H1 (cell line): ENCODE data around the gene CHPT1. TPM values are rescaled to one million over a fixed set of nuclear protein-coding genes. Genes with fewer than 3 reads are reported as not detected.

Experiments
- CTCF ChIA-PET: fragments of 300-600 bp; sonication (Branson Sonifier 250); formaldehyde crosslinking; loops from one replicate; lab custom pipeline; 2021; ENCODE audit not compliant: partially characterized antibody; lab: Charles Lee
- POLR2A ChIA-PET: fragments of 300-600 bp; sonication (Branson Sonifier 250); formaldehyde crosslinking; loops from one replicate; lab custom pipeline; 2021; ENCODE audit warnings: inconsistent platforms; ENCODE audit not compliant: partially characterized antibody; lab: Charles Lee
- DNase-seq, 2 experiments: peaks; one replicate each; pipeline versions ENCODE4 v3.0.0 to v3.0.0-alpha.2; 2010 to 2022; ENCODE audit warnings: low spot score in 2 of 2, low read depth in 1 of 2, mixed read lengths in 1 of 2
- FAIRE-seq: peaks from 2 replicates; lab custom pipeline; 2011; peaks lifted over from hg19 to GRCh38; lab: Jason Lieb, UNC
- H2AFZ ChIP-seq: 2 replicates; pipeline ENCODE4 v1.8.1; 2012; ENCODE audit warnings: low read length, inconsistent platforms
- H2AK5ac ChIP-seq: 2 replicates; pipeline ENCODE4 v1.6.1; 2013; ENCODE audit warnings: low read depth, low read length
- H2BK120ac ChIP-seq: replicated peaks from 2 replicates; pipeline ENCODE3; 2013; ENCODE audit warnings: low read depth, low read length, inconsistent platforms
- H2BK12ac ChIP-seq: 2 replicates; pipeline ENCODE4 v1.6.1; 2013; ENCODE audit warnings: low read depth, low read length
- H2BK15ac ChIP-seq: 2 replicates; pipeline ENCODE4 v1.6.1; 2013; ENCODE audit warnings: low read length
- H2BK20ac ChIP-seq: 2 replicates; pipeline ENCODE4 v1.6.1; 2013; ENCODE audit warnings: low read length
- H2BK5ac ChIP-seq: 2 replicates; pipeline ENCODE4 v1.6.1; 2013; ENCODE audit warnings: low read depth, low read length
- H3K14ac ChIP-seq: 2 replicates; pipeline ENCODE4 v1.6.1; 2013; ENCODE audit warnings: inconsistent platforms; ENCODE audit not compliant: insufficient read length
- H3K18ac ChIP-seq: 2 replicates; pipeline ENCODE4 v1.6.1; 2013; ENCODE audit warnings: low read length; ENCODE audit errors: extremely low read depth
- H3K23ac ChIP-seq: 2 replicates; pipeline ENCODE4 v1.6.1; 2013; ENCODE audit warnings: inconsistent platforms; ENCODE audit not compliant: insufficient read length
- H3K23me2 ChIP-seq: 2 replicates; pipeline ENCODE4 v1.6.1; 2013; ENCODE audit warnings: low read depth, low read length
- H3K27ac ChIP-seq: 2 replicates; pipeline ENCODE4 v1.6.1; 2011; ENCODE audit warnings: low read depth, low read length, inconsistent platforms
- H3K27me3 ChIP-seq, 4 experiments: replicated peaks in 1 of 4; 1 replicate in 1 of 4; 2 replicates in 3 of 4; pipeline versions ENCODE4 v1.6.1 to v1.8.1; 2011 to 2013; ENCODE audit warnings: low read length in 3 of 4, mild to moderate bottlenecking in 3 of 4, inconsistent platforms in 2 of 4, mixed read lengths in 2 of 4, moderate library complexity in 1 of 4; ENCODE audit not compliant: control insufficient read depth in 3 of 4, insufficient read depth in 3 of 4; ENCODE audit errors: extremely low read depth in 1 of 4
- H3K36me3 ChIP-seq, 4 experiments: 2 replicates each; pipeline versions ENCODE4 v1.6.1 to v1.8.1; 2011 to 2013; ENCODE audit warnings: mild to moderate bottlenecking in 4 of 4, low read length in 3 of 4, moderate library complexity in 2 of 4, control low read depth in 1 of 4, inconsistent platforms in 1 of 4; ENCODE audit not compliant: insufficient read depth in 4 of 4, control insufficient read depth in 2 of 4
- H3K4ac ChIP-seq: replicated peaks from 2 replicates; pipeline ENCODE3; 2013; ENCODE audit warnings: low read length, low read depth, mixed read lengths, inconsistent platforms; ENCODE audit not compliant: insufficient read length
- H3K4me1 ChIP-seq, 4 experiments: replicated peaks in 1 of 4; 1 replicate in 1 of 4; 2 replicates in 3 of 4; pipeline versions ENCODE4 v1.6.1 to v1.8.1; 2011 to 2013; ENCODE audit warnings: low read length in 3 of 4, inconsistent platforms in 2 of 4, mixed read lengths in 1 of 4; ENCODE audit not compliant: insufficient read depth in 4 of 4, control insufficient read depth in 3 of 4
- H3K4me2 ChIP-seq, 2 experiments: 2 replicates each; pipeline versions ENCODE4 v1.6.1 to v1.8.1; 2011 to 2013; ENCODE audit warnings: low read depth in 2 of 2, low read length in 2 of 2, control low read depth in 1 of 2, inconsistent platforms in 1 of 2, mild to moderate bottlenecking in 1 of 2; ENCODE audit not compliant: insufficient read depth in 1 of 2
- H3K4me3 ChIP-seq, 4 experiments: fragments of 200-600, 300-600 bp in 1 of 4; sonication (generic), shearing (Covaris generic), sonication (Bioruptor Twin) in 1 of 4; 2 replicates each; pipeline versions ENCODE4 v1.5.1 to v1.8.1; 2011 to 2016; ENCODE audit warnings: low read length in 4 of 4, low read depth in 3 of 4, control low read depth in 2 of 4, inconsistent platforms in 2 of 4, mild to moderate bottlenecking in 2 of 4, mixed read lengths in 1 of 4, moderate library complexity in 1 of 4; ENCODE audit not compliant: insufficient read depth in 2 of 4; ENCODE audit errors: extremely low read depth in 1 of 4
- H3K56ac ChIP-seq: replicated peaks from 2 replicates; pipeline ENCODE3; 2013; ENCODE audit warnings: low read depth, mild to moderate bottlenecking, mixed read lengths, low read length, inconsistent platforms; ENCODE audit not compliant: insufficient read length
- H3K79me1 ChIP-seq: 2 replicates; pipeline ENCODE4 v1.6.1; 2013; ENCODE audit warnings: low read depth, low read length, control low read depth
- H3K79me2 ChIP-seq, 2 experiments: 2 replicates each; pipeline versions ENCODE4 v1.6.1 to v1.8.1; 2012 to 2013; ENCODE audit warnings: low read length in 2 of 2, mild to moderate bottlenecking in 2 of 2, inconsistent platforms in 1 of 2; ENCODE audit not compliant: insufficient read depth in 2 of 2, control insufficient read depth in 1 of 2
- H3K9ac ChIP-seq, 4 experiments: replicated peaks in 1 of 4; 1 replicate in 1 of 4; 2 replicates in 3 of 4; pipeline versions ENCODE4 v1.6.1 to v1.8.1; 2011 to 2013; ENCODE audit warnings: low read depth in 3 of 4, low read length in 3 of 4, control low read depth in 2 of 4, mild to moderate bottlenecking in 2 of 4, moderate library complexity in 2 of 4, inconsistent platforms in 1 of 4; ENCODE audit errors: extremely low read depth in 1 of 4
- H3K9me3 ChIP-seq, 2 experiments: 2 replicates each; pipeline versions ENCODE4 v1.6.1 to v1.8.1; 2012 to 2013; ENCODE audit warnings: mild to moderate bottlenecking in 2 of 2, moderate library complexity in 2 of 2, control low read depth in 1 of 2, inconsistent platforms in 1 of 2, low read depth in 1 of 2, low read length in 1 of 2, mixed read lengths in 1 of 2; ENCODE audit not compliant: insufficient read depth in 2 of 2
- H4K20me1 ChIP-seq, 2 experiments: replicated peaks in 1 of 2; 2 replicates each; pipeline versions ENCODE3 to v1.8.1; 2011 to 2013; ENCODE audit warnings: inconsistent platforms in 2 of 2, low read length in 2 of 2, mild to moderate bottlenecking in 1 of 2; ENCODE audit not compliant: insufficient read depth in 2 of 2, control insufficient read depth in 1 of 2
- H4K5ac ChIP-seq: 2 replicates; pipeline ENCODE4 v1.6.1; 2013; ENCODE audit warnings: low read length, low read depth, mixed read lengths, inconsistent platforms; ENCODE audit not compliant: insufficient read length
- H4K8ac ChIP-seq: 2 replicates; pipeline ENCODE4 v1.8.0; 2013; ENCODE audit warnings: mild to moderate bottlenecking, moderate library complexity, low read length, inconsistent platforms; ENCODE audit not compliant: insufficient read depth; ENCODE audit errors: extremely low read depth
- H4K91ac ChIP-seq: replicated peaks from 2 replicates; pipeline ENCODE3; 2013; ENCODE audit warnings: low read length, mixed read lengths, inconsistent platforms; ENCODE audit not compliant: insufficient read length
- ASH2L ChIP-seq: fragments of 200-600, 300-600 bp; sonication (generic); IDR thresholded peaks from one replicate; pipeline ENCODE4 v1.7.1; 2017; ENCODE audit warnings: low read length
- CEBPB ChIP-seq: IDR thresholded peaks from 2 replicates; pipeline ENCODE4 v1.6.1; 2012; ENCODE audit warnings: low read depth, low read length
- KDM4A ChIP-seq: IDR thresholded peaks from one replicate; pipeline ENCODE4 v1.7.1; 2012; ENCODE audit warnings: low read depth, mild to moderate bottlenecking, moderate library complexity, low read length, inconsistent platforms; ENCODE audit not compliant: severe bottlenecking
- SUZ12 ChIP-seq: fragments of 200-600 bp; sonication (generic); IDR thresholded peaks from 2 replicates; pipeline ENCODE4 v1.6.1; 2012; ENCODE audit warnings: mild to moderate bottlenecking, inconsistent platforms, low read length, moderate library complexity, mixed read lengths
- WGBS, 2 experiments: shearing (Covaris generic) in 1 of 2; methylation state at CpG; one replicate each; pipeline versions ENCODE4 v1.1.6 to v1.1.7; 2013 to 2015; ENCODE audit warnings: low lambda C conversion rate in 2 of 2, mixed read lengths in 2 of 2, inconsistent platforms in 1 of 2, low coverage in 1 of 2, missing lambda C conversion rate in 1 of 2; ENCODE audit not compliant: insufficient replicate concordance in 2 of 2, insufficient coverage in 1 of 2, insufficient read length in 1 of 2; ENCODE audit errors: extremely low coverage in 1 of 2, missing lambda C conversion rate in 1 of 2; 5-methylcytosine and 5-hydroxymethylcytosine counted together
- polyA plus RNA-seq, 7 experiments: library from polyadenylated mRNA; depleted of rRNA in 3 of 7; stranded (reverse) in 5 of 7; unstranded in 2 of 7; fragments of >200 nt in 5 of 7; fragments of 200-250 nt in 2 of 7; gene quantifications; 1 replicate in 5 of 7; 2 replicates in 1 of 7; 4 replicates in 1 of 7; pipeline versions ENCODE4 v1.2.1 to v1.2.3, GENCODE V29; 2011 to 2013; ENCODE audit warnings: missing spikeins in 2 of 7, mixed read lengths in 2 of 7
- total RNA-seq: library from RNA; stranded (reverse); fragmentation: NEBNext Ultra II Directional; extraction: Animal tissue kit (Norgen Biotek cat#: 25700); gene quantifications from 2 replicates; pipeline ENCODE4 v1.2.1, GENCODE V29; 2021

Gene CHPT1
- total and polyA plus RNA-seq, 2 of the 8 experiments (the other 6 are each of a cell fraction or from before 2014, with no cell fraction given) = 13.3 to 22.5 TPM

GRCh38 chr12:101696251-101697196 lies 916 bp upstream of the CHPT1 start:
- no peak for FAIRE-seq
- H3K27ac ChIP-seq = no peak overlapping the region

More at GRCh38 chr12:101696251-101697196, 916 bp upstream of the CHPT1 start:
- Histone ChIP-seq H3K23ac (no peak overlapping the region), H3K79me1 (no peaks in the 10 kb centered on the region), H4K20me1 (no peaks in the 10 kb centered on the region), H2BK12ac (peak overlapping the region; percentile 78; the same call in 1 of the 2 replicates), H2AK5ac (no peak overlapping the region), H3K4ac (no peak overlapping the region), H4K8ac (peak overlapping the region; percentile 26; the same call in 1 of the 2 replicates), H4K5ac (peak overlapping the region; percentile 32), H2BK15ac (peak overlapping the region; percentile 36; the same call in 1 of the 2 replicates), H3K36me3 (no peaks in the 10 kb centered on the region), H3K23me2 (peaks cover 11% of the 10 kb centered on the region; the same call in 1 of the 2 replicates), H3K9ac (peak overlapping the region in 3 of 4 experiments; percentile 53 to 63 (median 61); a peak in 4 of 7 replicates), H3K56ac (no peak overlapping the region), H3K27me3 (peaks cover 2 to 18% (median 12%) of the 10 kb centered on the region in 4 experiments), H3K14ac (no peak overlapping the region), H2AFZ (peak overlapping the region; percentile 93), H2BK20ac (0 out of 2 replicates have a peak overlapping the region, but pooled peaks have one; percentile 38), H3K4me3 (peak overlapping the region; percentile 62 to 87 (median 66)), H3K4me2 (peak overlapping the region; percentile 69 to 86), H2BK5ac (peak overlapping the region; percentile 67; the same call in 1 of the 2 replicates), H3K79me2 (0 out of 4 replicates have a peak, but pooled peaks cover 0 to 3% of the 10 kb centered on the region in 2 experiments), H3K18ac (0 out of 2 replicates have a peak overlapping the region, but pooled peaks have one; percentile 62), H3K4me1 (peaks cover 0 to 4% (median 3%) of the 10 kb centered on the region in 4 experiments; a peak in 3 of 7 replicates), H4K91ac (no peak overlapping the region), H3K9me3 (no peaks in the 10 kb centered on the region), H2BK120ac (no peak overlapping the region)
- DNase-seq = no peak
- peak; percentile 64; the same call in 1 of the 2 replicates for TF ChIP-seq CEBPB
- peak; percentile 29; the same call in 1 of the 2 replicates for TF ChIP-seq SUZ12
- TF ChIP-seq KDM4A = no peak
- TF ChIP-seq ASH2L = peak; percentile 15
- 49% methylated on average over 18 of the region's 18 CpGs; no CpG with 5 or more reads in 1 of the 2 experiments for WGBS, 2 experiments
- ChIA-PET POLR2A (interaction anchor here (0.6 kb wide), 1 partner anchor 250 kb away, joined by 6 read pairs; no protein-coding TSS in a partner anchor), CTCF (interaction anchor here (0.6 kb wide), 1 partner anchor 142 kb away, joined by 3 read pairs; no protein-coding TSS in a partner anchor)
